Nephron progenitor cell (in vitro differentiated cells): ENCODE data around the gene TSPAN17.

Experiments
- DNase-seq: peaks from one replicate; pipeline ENCODE4 v3.0.0; 2021
- H3K27ac Mint-ChIP-seq: 2 replicates; pipeline ENCODE4 v1.8.0; 2021; ENCODE audit warnings: mild to moderate bottlenecking, moderate library complexity, mixed read lengths
- H3K27me3 Mint-ChIP-seq: 2 replicates; pipeline ENCODE4 v1.8.0; 2021; ENCODE audit warnings: mild to moderate bottlenecking, low read depth, mixed read lengths; ENCODE audit not compliant: poor library complexity
- H3K36me3 Mint-ChIP-seq: 2 replicates; pipeline ENCODE4 v1.8.0; 2021; ENCODE audit warnings: low read depth, mixed read lengths
- H3K4me1 Mint-ChIP-seq: 2 replicates; pipeline ENCODE4 v1.8.0; 2021; ENCODE audit warnings: mixed read lengths
- H3K4me3 Mint-ChIP-seq: 2 replicates; pipeline ENCODE4 v1.8.0; 2021; ENCODE audit warnings: mild to moderate bottlenecking, moderate library complexity, mixed read lengths
- H3K9me3 Mint-ChIP-seq: 2 replicates; pipeline ENCODE4 v1.8.0; 2021; ENCODE audit warnings: mild to moderate bottlenecking, moderate library complexity, mixed read lengths
- CTCF ChIP-seq: fragments of 200-600 bp; sonication (generic); IDR thresholded peaks from 2 replicates; pipeline ENCODE4 v1.5.0; 2021; ENCODE audit warnings: antibody characterized with exemption

The TSPAN17 gene

GRCh38 chr5:176673651-176674583 is 26.6 kb downstream of the TSPAN17 start:
- Mint-ChIP-seq H3K27me3 (peaks cover 40% of the 10 kb centered on the region), H3K27ac (no peak overlapping the region), H3K4me3 (no peak overlapping the region), H3K36me3 (no peaks in the 10 kb centered on the region), H3K9me3 (no peaks in the 10 kb centered on the region), H3K4me1 (peaks cover 25% of the 10 kb centered on the region)
- no peak for TF ChIP-seq CTCF
- no peak for DNase-seq

GRCh38 chr5:176674799-176675198 is 27.5 kb downstream of the TSPAN17 start:
- Mint-ChIP-seq H3K4me3 (no peak overlapping the region), H3K27me3 (peaks cover 46% of the 10 kb centered on the region), H3K27ac (no peak overlapping the region), H3K9me3 (no peaks in the 10 kb centered on the region), H3K4me1 (peaks cover 25% of the 10 kb centered on the region), H3K36me3 (no peaks in the 10 kb centered on the region)
- DNase-seq: no peak
- no peak for TF ChIP-seq CTCF

- H3K27me3 Mint-ChIP-seq: peaks cover 56% of the 10 kb centered on the region
- peak; percentile 53 for TF ChIP-seq CTCF
Observed at GRCh38 chr5:176675676-176676360, 28.5 kb downstream of the TSPAN17 start.

GRCh38 chr5:176676361-176676824 is 29.1 kb downstream of the TSPAN17 start:
- H3K36me3 Mint-ChIP-seq: no peaks in the 10 kb centered on the region
- peaks cover 56% of the 10 kb centered on the region for H3K27me3 Mint-ChIP-seq
- DNase-seq: no peak
- no peaks in the 10 kb centered on the region for H3K9me3 Mint-ChIP-seq
- H3K4me1 Mint-ChIP-seq: peaks cover 25% of the 10 kb centered on the region
- no peak overlapping the region for H3K4me3 Mint-ChIP-seq
- H3K27ac Mint-ChIP-seq: peak overlapping the region; percentile 45
- no peak for TF ChIP-seq CTCF

More at GRCh38 chr5:176675676-176676360, 28.5 kb downstream of the TSPAN17 start:
- no peak overlapping the region for H3K4me3 Mint-ChIP-seq
- H3K27ac Mint-ChIP-seq: no peak overlapping the region
- no peaks in the 10 kb centered on the region for H3K36me3 Mint-ChIP-seq
- H3K4me1 Mint-ChIP-seq: peaks cover 25% of the 10 kb centered on the region
- H3K9me3 Mint-ChIP-seq: no peaks in the 10 kb centered on the region
- peak; percentile 48 for DNase-seq

GRCh38 chr5:176677209-176677939 is 30.1 kb downstream of the TSPAN17 start:
- no peak overlapping the region for H3K4me3 Mint-ChIP-seq
- DNase-seq: no peak
- peaks cover 57% of the 10 kb centered on the region for H3K27me3 Mint-ChIP-seq
- no peaks in the 10 kb centered on the region for H3K9me3 Mint-ChIP-seq
- peak overlapping the region; percentile 73 for H3K27ac Mint-ChIP-seq
- H3K4me1 Mint-ChIP-seq: peaks cover 30% of the 10 kb centered on the region
- no peaks in the 10 kb centered on the region for H3K36me3 Mint-ChIP-seq
- TF ChIP-seq CTCF: no peak
